ENCODE data around the gene DGKH.
A peak's percentile ranks its signal among the peaks of the same experiment; 100 is the strongest.

The DGKH gene

GRCh38 chr13:42232671-42233070, 184.2 kb downstream of the DGKH start:
- DNase-seq, result no peak

GRCh38 chr13:42233726-42234125, 185.3 kb downstream of the DGKH start:
- DNase-seq, result no peak

- DNase-seq, result no peak
These were observed 190.7 kb downstream of the DGKH start for GRCh38 chr13:42239161-42239560.

- DNase-seq, result no peak
These were observed 191.2 kb downstream of the DGKH start for GRCh38 chr13:42239644-42240043.

GRCh38 chr13:42246541-42246940, 198.1 kb downstream of the DGKH start:
- DNase-seq, result no peak

GRCh38 chr13:42247883-42248282, 199.4 kb downstream of the DGKH start:
- DNase-seq, result no peak

- no peak for DNase-seq
These were observed 207.4 kb downstream of the DGKH start for GRCh38 chr13:42255886-42256285.

- DNase-seq, result no peak
These were observed 210.3 kb downstream of the DGKH start for GRCh38 chr13:42258747-42259146.

- DNase-seq, result no peak
These were observed 211.1 kb downstream of the DGKH start for GRCh38 chr13:42259515-42259914.

- no peak for DNase-seq
These were observed 212.6 kb downstream of the DGKH start for GRCh38 chr13:42260903-42261654.

- no peak for DNase-seq
These were observed 218.0 kb downstream of the DGKH start for GRCh38 chr13:42266473-42266872.

- DNase-seq, result no peak
These were observed 221.9 kb downstream of the DGKH start for GRCh38 chr13:42270160-42270856.

- no peak for DNase-seq
These were observed 222.4 kb downstream of the DGKH start for GRCh38 chr13:42270857-42271215.

GRCh38 chr13:42271337-42272114, 223.1 kb downstream of the DGKH start:
- peak; percentile 96 for DNase-seq

GRCh38 chr13:42272115-42272803, 223.8 kb downstream of the DGKH start, which contains the start of gene AKAP11:
Gene AKAP11, plus strand, starts transcription at chr13:42272152. Its CDS starts 14,197 bp downstream, at chr13:42286349.
- peak; percentile 44 for DNase-seq

- DNase-seq, result peak; percentile 26
These were observed 224.3 kb downstream of the DGKH start for GRCh38 chr13:42272804-42273175.

- no peak for DNase-seq
These were observed 226.1 kb downstream of the DGKH start for GRCh38 chr13:42274386-42275097.

GRCh38 chr13:42275098-42275471, 226.6 kb downstream of the DGKH start:
- DNase-seq, result no peak

- DNase-seq, result no peak
These were observed 227.1 kb downstream of the DGKH start for GRCh38 chr13:42275506-42275905.

GRCh38 chr13:42276683-42277082, 228.2 kb downstream of the DGKH start:
- no peak for DNase-seq

GRCh38 chr13:42277618-42278276, 229.3 kb downstream of the DGKH start:
- DNase-seq, result no peak

GRCh38 chr13:42279080-42279479, 230.6 kb downstream of the DGKH start:
- no peak for DNase-seq

Data from central memory CD4-positive, alpha-beta T cell (primary cell).